Measurements from ENCODE around the gene KCNT1.

KCNT1 gene

DNA sequence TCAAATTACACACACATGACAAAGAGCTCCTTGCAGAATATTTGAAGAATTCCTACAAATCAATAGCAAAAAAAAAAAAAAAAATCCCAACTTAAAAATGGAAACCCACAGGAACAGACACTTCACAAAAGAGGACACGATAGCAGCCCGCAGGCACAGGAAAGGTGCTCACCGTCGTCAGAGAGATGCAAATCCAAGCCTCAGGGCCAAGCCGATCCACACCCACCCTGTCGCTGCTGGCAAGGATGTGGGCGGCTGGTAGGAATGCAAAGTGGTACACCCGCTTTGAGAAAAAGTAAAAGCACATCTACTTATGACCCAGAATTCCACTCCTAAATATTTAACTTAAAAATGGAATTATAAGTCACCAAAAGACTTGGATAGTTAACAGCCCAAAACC, 28.0 kb upstream of the KCNT1 start:
- TF ChIP-seq, protein P1, sequence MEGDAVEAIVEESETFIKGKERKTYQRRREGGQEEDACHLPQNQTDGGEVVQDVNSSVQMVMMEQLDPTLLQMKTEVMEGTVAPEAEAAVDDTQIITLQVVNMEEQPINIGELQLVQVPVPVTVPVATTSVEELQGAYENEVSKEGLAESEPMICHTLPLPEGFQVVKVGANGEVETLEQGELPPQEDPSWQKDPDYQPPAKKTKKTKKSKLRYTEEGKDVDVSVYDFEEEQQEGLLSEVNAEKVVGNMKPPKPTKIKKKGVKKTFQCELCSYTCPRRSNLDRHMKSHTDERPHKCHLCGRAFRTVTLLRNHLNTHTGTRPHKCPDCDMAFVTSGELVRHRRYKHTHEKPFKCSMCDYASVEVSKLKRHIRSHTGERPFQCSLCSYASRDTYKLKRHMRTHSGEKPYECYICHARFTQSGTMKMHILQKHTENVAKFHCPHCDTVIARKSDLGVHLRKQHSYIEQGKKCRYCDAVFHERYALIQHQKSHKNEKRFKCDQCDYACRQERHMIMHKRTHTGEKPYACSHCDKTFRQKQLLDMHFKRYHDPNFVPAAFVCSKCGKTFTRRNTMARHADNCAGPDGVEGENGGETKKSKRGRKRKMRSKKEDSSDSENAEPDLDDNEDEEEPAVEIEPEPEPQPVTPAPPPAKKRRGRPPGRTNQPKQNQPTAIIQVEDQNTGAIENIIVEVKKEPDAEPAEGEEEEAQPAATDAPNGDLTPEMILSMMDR (IDR thresholded peaks at IDR 0.05; ENCODE audit: low read length, missing control alignments): no peak
- DNase-seq (ENCODE audit: low read depth): no peak

DNA sequence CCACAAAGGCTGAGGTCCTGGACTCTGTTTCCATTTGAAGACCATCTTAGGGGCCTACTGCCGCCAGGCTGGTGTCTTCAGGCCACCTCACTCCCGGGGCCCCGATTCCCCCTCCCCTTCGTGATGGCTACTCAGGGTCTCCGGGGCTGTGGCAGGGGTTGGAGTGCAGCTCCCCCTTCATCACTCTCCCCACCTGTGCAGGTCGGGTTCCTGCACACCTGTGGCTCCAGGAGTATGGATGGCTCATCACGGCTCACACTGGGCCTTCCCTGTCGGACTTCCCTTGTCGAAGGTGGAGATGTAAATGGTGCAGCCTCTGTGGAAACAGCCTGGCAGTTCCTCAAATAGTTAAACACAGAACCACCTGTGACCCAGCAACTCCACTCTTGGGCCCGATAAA, 27.0 kb upstream of the KCNT1 start:
- DNase-seq (ENCODE audit: low read depth): no peak
- H3K4me3 ChIP-seq (replicated peaks; ENCODE audit: low read depth, low read length): no peak overlapping the region
- TF ChIP-seq, protein P1 (IDR thresholded peaks at IDR 0.05; ENCODE audit: low read length, missing control alignments): no peak

More for the DNA sequence above, 28.0 kb upstream of the KCNT1 start:
- no peak overlapping the region for H3K4me3 ChIP-seq (replicated peaks; ENCODE audit: low read depth, low read length)

DNA sequence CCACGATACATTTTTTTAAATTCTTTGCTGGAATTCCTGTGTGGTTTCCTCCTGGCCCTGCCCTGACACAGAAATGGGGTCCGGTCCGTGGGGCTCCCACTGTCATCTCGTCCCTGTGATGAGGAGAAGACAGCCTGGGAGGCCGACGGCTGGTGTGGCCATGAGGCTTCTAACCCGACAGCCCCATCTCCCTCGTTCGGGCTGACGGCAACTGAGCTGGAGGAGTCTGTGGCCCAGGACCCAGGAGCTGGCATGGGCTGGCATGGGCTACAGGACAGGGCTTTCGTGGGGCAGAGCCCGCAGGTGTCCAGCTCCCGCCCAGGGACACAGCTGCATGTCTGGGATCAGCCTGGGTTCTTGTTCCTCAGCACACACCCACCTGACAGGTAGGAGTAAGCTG, 25.1 kb upstream of the KCNT1 start:
- no peak for DNase-seq (ENCODE audit: low read depth)
- no peak overlapping the region for H3K4me3 ChIP-seq (replicated peaks; ENCODE audit: low read depth, low read length)
- TF ChIP-seq, protein P1 (IDR thresholded peaks at IDR 0.05; ENCODE audit: low read length, missing control alignments): no peak

DNA sequence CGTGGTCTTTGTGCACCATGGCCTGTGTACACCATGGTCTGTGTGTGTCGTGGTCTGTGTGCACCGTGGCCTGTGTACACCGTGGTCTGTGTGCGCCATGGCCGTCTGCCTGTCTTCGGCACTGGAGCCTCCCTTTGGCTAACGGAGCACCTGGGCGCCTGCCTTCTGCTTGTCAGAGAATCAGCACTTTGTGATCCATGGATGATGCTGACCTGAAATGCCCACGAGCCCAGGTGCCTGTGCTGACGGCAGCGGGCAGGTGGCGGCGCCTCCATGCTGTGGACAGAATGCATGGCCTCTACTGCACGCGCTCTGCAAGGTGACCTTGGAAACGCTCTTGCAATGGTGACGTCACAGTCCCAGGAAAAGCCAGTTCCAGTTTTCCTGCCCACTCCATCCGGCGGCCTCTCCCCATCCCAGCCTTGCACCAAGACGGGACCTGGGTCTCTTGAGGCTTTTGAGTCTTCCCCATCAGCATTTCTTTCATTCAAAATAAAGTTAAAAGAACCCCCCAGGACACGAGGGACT, 24.3 kb upstream of the KCNT1 start:
- TF ChIP-seq, protein P1 (IDR thresholded peaks at IDR 0.05; ENCODE audit: low read length, missing control alignments): no peak
- no peak for DNase-seq (ENCODE audit: low read depth)
- no peak overlapping the region for H3K4me3 ChIP-seq (replicated peaks; ENCODE audit: low read depth, low read length)

DNA sequence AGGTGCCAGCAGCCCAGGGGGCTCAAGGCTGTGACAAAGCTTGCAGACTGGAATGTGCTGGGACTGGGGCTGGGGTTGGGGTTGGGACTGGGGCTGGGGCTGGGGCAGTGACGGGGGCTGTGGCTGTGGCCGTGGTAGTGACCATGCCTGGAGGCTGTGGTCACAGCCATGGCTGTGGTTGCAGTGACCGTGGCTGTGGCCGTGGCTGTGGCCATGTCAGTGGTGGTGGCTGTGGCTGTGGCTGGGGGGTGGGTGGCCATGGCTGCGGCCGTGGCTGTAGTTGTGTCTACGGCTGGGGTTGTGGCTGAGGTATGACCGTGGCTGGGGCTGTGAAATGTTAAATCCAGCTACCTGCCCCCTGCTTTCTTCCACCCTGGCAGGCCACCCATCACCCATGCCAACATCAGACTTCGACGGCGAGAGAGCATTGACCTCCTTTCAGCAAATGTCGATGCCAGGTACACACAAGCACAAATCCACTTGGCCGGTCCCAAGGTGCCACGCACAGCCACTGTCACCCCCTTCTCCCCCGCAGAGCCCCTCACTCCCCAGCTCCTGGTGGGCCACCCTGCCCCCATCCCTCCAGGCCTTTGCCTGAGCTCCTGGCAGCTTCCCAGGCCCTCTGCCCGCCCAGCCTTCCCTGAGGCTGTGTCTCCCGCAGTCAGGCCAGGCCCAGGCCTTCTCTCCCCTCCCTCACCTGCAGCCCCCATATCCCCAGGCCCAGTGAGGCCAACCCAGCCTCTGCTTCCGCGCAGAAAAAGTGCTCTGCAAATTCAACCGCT, 23.6 kb upstream of the KCNT1 start:
- TF ChIP-seq, protein P1 (IDR thresholded peaks at IDR 0.05; ENCODE audit: low read length, missing control alignments): no peak
- no peak overlapping the region for H3K4me3 ChIP-seq (replicated peaks; ENCODE audit: low read depth, low read length)
- DNase-seq (ENCODE audit: low read depth): no peak

DNA sequence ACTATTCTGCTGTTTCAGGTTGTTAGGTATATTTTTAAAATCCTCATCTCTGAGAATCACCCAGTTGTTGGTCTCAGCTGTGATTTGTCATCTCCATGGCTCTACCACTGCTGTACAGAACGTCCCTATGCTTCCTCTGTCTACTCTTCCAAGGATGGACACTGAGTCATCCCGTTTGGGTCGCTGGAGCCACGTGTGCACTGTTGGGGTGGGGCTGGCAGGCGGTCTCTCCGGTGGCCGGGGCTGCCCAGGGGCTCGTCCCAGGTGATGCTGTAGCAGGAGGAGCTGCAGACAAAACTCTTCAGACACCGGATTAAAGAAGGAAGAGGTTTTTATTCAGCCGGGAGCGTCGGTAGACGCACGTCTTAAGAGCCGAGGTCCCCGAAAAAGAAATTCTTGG, 21.9 kb upstream of the KCNT1 start:
- H3K4me3 ChIP-seq (replicated peaks; ENCODE audit: low read depth, low read length): no peak overlapping the region
- DNase-seq (ENCODE audit: low read depth): no peak
- TF ChIP-seq, protein P1 (IDR thresholded peaks at IDR 0.05; ENCODE audit: low read length, missing control alignments): no peak

DNA sequence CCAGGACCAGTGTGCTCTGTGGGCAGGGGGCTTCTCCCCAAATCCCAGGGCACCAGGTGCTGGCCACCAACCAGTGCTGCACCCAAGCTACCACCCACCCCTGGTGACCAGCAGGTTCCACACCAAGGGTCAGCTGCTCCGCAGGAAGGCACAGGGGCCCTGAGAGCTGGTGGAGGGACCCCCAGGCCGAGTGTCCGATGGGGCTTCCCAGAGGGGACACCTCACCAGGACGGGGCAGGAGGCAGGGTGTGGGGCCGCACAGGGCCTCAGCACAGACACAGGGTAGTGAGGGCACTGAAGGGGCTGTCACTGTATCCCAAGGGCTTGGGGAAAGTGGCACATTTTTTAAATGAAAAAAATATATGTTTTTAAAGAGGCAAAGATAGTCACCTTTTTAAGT, 20.8 kb upstream of the KCNT1 start:
- DNase-seq (ENCODE audit: low read depth): no peak
- TF ChIP-seq, protein P1 (IDR thresholded peaks at IDR 0.05; ENCODE audit: low read length, missing control alignments): no peak
- H3K4me3 ChIP-seq (replicated peaks; ENCODE audit: low read depth, low read length): no peak overlapping the region
